Measurements from ENCODE around the gene CDH23.

GRCh38 chr10:71828702-71829101 is 432.0 kb downstream of the CDH23 start:
- TF ChIP-seq CTCF (IDR thresholded peaks at IDR 0.05) (no peak), POLR2A (IDR thresholded peaks at IDR 0.05) (no peak)
